ENCODE results near the gene CRHR1.

The CRHR1 gene

DNA sequence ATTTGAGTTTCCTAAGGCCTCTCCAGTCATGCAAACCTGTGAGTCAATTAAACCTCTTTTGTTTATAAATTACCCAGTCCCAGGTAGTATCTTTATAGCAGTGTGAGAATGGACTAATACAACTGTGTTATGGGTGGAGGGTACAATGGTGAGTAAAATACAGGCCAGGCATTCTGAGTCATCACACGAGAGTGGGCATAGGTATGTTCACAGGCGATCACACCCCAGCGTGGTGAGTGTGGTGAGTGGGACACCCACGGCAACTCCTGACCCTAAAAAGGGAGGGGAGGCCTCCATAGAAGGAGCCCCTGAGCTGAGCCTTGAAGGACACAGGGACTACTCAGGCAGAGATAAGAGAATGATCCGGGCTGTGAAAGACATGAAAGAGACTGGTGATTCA lies 87.6 kb downstream of the CRHR1 start:
- TF ChIP-seq, protein P1, sequence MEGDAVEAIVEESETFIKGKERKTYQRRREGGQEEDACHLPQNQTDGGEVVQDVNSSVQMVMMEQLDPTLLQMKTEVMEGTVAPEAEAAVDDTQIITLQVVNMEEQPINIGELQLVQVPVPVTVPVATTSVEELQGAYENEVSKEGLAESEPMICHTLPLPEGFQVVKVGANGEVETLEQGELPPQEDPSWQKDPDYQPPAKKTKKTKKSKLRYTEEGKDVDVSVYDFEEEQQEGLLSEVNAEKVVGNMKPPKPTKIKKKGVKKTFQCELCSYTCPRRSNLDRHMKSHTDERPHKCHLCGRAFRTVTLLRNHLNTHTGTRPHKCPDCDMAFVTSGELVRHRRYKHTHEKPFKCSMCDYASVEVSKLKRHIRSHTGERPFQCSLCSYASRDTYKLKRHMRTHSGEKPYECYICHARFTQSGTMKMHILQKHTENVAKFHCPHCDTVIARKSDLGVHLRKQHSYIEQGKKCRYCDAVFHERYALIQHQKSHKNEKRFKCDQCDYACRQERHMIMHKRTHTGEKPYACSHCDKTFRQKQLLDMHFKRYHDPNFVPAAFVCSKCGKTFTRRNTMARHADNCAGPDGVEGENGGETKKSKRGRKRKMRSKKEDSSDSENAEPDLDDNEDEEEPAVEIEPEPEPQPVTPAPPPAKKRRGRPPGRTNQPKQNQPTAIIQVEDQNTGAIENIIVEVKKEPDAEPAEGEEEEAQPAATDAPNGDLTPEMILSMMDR (IDR thresholded peaks at IDR 0.05; ENCODE audit: insufficient read depth, low read length, missing control alignments): no peak
- H3K4me3 ChIP-seq (ENCODE audit: low read depth, low read length): no peak overlapping the region
- no peak for DNase-seq (ENCODE audit: low read depth, low spot score)
- ChIA-PET POLR2A (no interaction called here), CTCF (interaction anchor here (1.0 to 2.7 kb wide), 2 partner anchors 22 to 39 kb away, joined by 3 to 7 read pairs; no protein-coding TSS in a partner anchor)

DNA sequence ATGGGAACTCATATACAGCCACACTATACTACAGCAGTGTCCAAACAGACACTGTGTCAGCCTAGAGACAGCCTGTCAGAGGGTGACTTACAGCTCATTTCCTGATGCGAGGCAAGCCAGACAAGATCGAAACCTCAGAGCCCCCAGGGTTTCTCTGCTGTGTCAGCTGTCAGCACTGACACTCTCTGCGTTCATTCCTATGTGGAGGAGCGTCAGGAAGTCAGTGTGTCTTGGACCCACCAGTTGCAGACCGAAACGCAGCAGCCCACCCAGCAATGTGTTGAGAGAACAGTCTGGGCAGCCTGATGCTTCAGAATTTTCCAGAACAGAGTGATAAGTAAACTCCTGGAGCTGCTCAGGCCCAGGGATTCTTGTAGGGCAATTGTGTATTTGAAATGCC lies 89.6 kb downstream of the CRHR1 start:
- H3K4me3 ChIP-seq (ENCODE audit: low read depth, low read length): no peak overlapping the region
- no peak for DNase-seq (ENCODE audit: low read depth, low spot score)
- TF ChIP-seq, protein P1 (IDR thresholded peaks at IDR 0.05; ENCODE audit: insufficient read depth, low read length, missing control alignments): no peak
- CTCF ChIA-PET: interaction anchor here (1.3 kb wide), 1 partner anchor 20 kb away, joined by 3 read pairs; no protein-coding TSS in a partner anchor
- POLR2A ChIA-PET: no interaction called here

GRCh38 chr17:45874151-45874550 lies 90.0 kb downstream of the CRHR1 start:
- CTCF ChIA-PET: interaction anchor here (1.3 kb wide), 1 partner anchor 19 kb away, joined by 3 read pairs; no protein-coding TSS in a partner anchor
- POLR2A ChIA-PET: no interaction called here
- H3K4me3 ChIP-seq (ENCODE audit: low read depth, low read length): no peak overlapping the region
- DNase-seq (ENCODE audit: low read depth, low spot score): no peak
- TF ChIP-seq, protein P1 (IDR thresholded peaks at IDR 0.05; ENCODE audit: insufficient read depth, low read length, missing control alignments): no peak

- TF ChIP-seq, protein P1 (IDR thresholded peaks at IDR 0.05; ENCODE audit: insufficient read depth, low read length, missing control alignments): no peak
- no peak for DNase-seq (ENCODE audit: low read depth, low spot score)
- ChIA-PET CTCF (no interaction called here), POLR2A (no interaction called here)
- H3K4me3 ChIP-seq (ENCODE audit: low read depth, low read length): no peak overlapping the region
Measured at GRCh38 chr17:45876539-45876938, 92.4 kb downstream of the CRHR1 start.

GRCh38 chr17:45877467-45877866 lies 93.3 kb downstream of the CRHR1 start:
- TF ChIP-seq, protein P1 (IDR thresholded peaks at IDR 0.05; ENCODE audit: insufficient read depth, low read length, missing control alignments): no peak
- H3K4me3 ChIP-seq (ENCODE audit: low read depth, low read length): no peak overlapping the region
- POLR2A ChIA-PET: no interaction called here
- CTCF ChIA-PET: interaction anchor here (1.1 kb wide), 1 partner anchor 27 kb away, joined by 3 read pairs; no protein-coding TSS in a partner anchor
- no peak for DNase-seq (ENCODE audit: low read depth, low spot score)

GRCh38 chr17:45883063-45883462 lies 98.9 kb downstream of the CRHR1 start:
- ChIA-PET CTCF (interaction anchor here (1.1 to 1.5 kb wide), 2 partner anchors 9 to 10 kb away, joined by 3 to 6 read pairs; no protein-coding TSS in a partner anchor), POLR2A (no interaction called here)
- TF ChIP-seq, protein P1 (IDR thresholded peaks at IDR 0.05; ENCODE audit: insufficient read depth, low read length, missing control alignments): no peak
- no peak overlapping the region for H3K4me3 ChIP-seq (ENCODE audit: low read depth, low read length)
- no peak for DNase-seq (ENCODE audit: low read depth, low spot score)
